DND-41 (cell line): ENCODE measurements around the gene ZBTB12.

Source experiments
- ATAC-seq: fragments of 200-7000 bp; cut with Tn5 transposase; 3 replicates; pipeline ENCODE4 v1.9.1; 2021; ENCODE audit warnings: low read depth; ENCODE audit not compliant: insufficient read depth
- DNase-seq: peaks from one replicate; pipeline ENCODE4 v3.0.0-alpha.2; 2020
- H2AFZ ChIP-seq: 2 replicates; pipeline ENCODE4 v1.6.0; 2012; ENCODE audit warnings: low read depth, low read length
- H3K27ac ChIP-seq: 2 replicates; pipeline ENCODE4 v1.5.1; 2012; ENCODE audit warnings: low read length, inconsistent platforms
- H3K27me3 ChIP-seq: fragments of 200-600 bp; sonication (generic); 2 replicates; pipeline ENCODE4 v1.6.0; 2012; ENCODE audit warnings: low read length, mild to moderate bottlenecking, inconsistent platforms; ENCODE audit not compliant: insufficient read depth, poor library complexity
- H3K36me3 ChIP-seq: 2 replicates; pipeline ENCODE4 v1.5.1; 2012; ENCODE audit warnings: low read length, inconsistent platforms; ENCODE audit not compliant: insufficient read depth
- H3K4me1 ChIP-seq: 2 replicates; pipeline ENCODE4 v1.5.1; 2012; ENCODE audit warnings: mild to moderate bottlenecking, low read length; ENCODE audit not compliant: insufficient read depth
- H3K4me2 ChIP-seq: 2 replicates; pipeline ENCODE4 v1.6.0; 2012; ENCODE audit warnings: mild to moderate bottlenecking, moderate library complexity, low read length, inconsistent platforms; ENCODE audit not compliant: insufficient read depth
- H3K4me3 ChIP-seq, 2 experiments: fragments of 200-600 bp in 1 of 2; shearing (Covaris generic) in 1 of 2; 2 replicates each; pipeline ENCODE4 v1.5.1; 2012 to 2016; ENCODE audit warnings: inconsistent platforms in 2 of 2, low read length in 2 of 2, mild to moderate bottlenecking in 2 of 2, low read depth in 1 of 2, moderate library complexity in 1 of 2
- H3K79me2 ChIP-seq: 2 replicates; pipeline ENCODE4 v1.6.0; 2012; ENCODE audit warnings: low read length, inconsistent platforms; ENCODE audit not compliant: insufficient read depth
- H3K9ac ChIP-seq: 2 replicates; pipeline ENCODE4 v1.6.0; 2012; ENCODE audit warnings: low read depth, mild to moderate bottlenecking, inconsistent platforms, low read length, moderate library complexity
- H3K9me3 ChIP-seq: 2 replicates; pipeline ENCODE4 v1.5.1; 2012; ENCODE audit warnings: low read length, moderate library complexity, mild to moderate bottlenecking, inconsistent platforms; ENCODE audit not compliant: insufficient read depth, severe bottlenecking
- H4K20me1 ChIP-seq: 2 replicates; pipeline ENCODE4 v1.6.0; 2012; ENCODE audit warnings: low read length; ENCODE audit not compliant: insufficient read depth
- EZH2 ChIP-seq: IDR thresholded peaks from 3 replicates; pipeline ENCODE4 v1.6.1; 2012; ENCODE audit warnings: borderline replicate concordance, low read depth, mild to moderate bottlenecking, moderate library complexity, low read length, inconsistent platforms; ENCODE audit not compliant: severe bottlenecking
- TF ChIP-seq, protein P1 (sequence below): IDR thresholded peaks from 2 replicates; pipeline ENCODE4 v1.5.1; 2012; ENCODE audit warnings: borderline replicate concordance, low read length, moderate library complexity, mild to moderate bottlenecking; ENCODE audit not compliant: poor library complexity, severe bottlenecking; ENCODE audit errors: extremely low read depth

ZBTB12 gene, protein sequence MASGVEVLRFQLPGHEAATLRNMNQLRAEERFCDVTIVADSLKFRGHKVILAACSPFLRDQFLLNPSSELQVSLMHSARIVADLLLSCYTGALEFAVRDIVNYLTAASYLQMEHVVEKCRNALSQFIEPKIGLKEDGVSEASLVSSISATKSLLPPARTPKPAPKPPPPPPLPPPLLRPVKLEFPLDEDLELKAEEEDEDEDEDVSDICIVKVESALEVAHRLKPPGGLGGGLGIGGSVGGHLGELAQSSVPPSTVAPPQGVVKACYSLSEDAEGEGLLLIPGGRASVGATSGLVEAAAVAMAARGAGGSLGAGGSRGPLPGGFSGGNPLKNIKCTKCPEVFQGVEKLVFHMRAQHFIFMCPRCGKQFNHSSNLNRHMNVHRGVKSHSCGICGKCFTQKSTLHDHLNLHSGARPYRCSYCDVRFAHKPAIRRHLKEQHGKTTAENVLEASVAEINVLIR

DNA sequence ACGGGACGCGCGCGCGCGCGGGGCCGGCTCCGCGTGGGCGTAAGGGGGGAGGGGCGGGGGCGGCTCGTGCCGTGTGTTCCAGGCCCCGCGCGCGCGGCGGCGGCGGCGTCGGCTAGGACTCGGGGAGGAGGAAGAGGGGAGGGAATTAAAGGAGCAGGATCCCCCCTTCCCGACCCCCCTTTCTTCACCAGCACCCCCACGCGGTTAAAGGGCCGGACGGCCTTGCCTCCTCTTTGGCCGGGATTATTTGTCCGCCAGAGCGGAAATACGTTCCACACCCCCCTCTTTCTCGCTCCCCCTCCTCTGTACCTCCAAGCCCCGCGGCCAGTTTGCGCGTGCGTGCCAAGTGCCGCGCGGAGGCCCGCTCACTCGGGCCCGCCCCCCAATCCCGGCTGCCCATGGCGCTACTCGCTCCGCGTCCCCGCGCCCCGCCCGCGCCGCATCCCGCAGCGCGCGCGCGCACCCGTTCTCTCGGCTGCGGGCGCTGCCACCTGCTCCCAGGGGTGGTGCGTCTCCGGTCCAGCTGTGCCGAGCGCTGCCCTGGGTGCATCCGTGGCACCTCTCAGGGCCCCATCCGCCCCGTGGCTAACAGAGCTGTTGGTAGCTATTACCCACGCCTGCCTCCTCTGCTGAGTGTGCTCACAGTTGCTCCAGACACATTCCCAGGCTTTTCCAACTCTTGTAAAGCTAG is at the start of gene ZBTB12:
ZBTB12 (minus strand) TSS at position 134 of the 691 bp plus-strand sequence. CDS start 781 bp downstream, outside the sequence.
- Histone ChIP-seq H3K9ac (peak within 1 kb of the TSS; percentile 73), H3K4me2 (peak within 1 kb of the TSS; percentile 92), H3K36me3 (peaks cover 8% of the 10 kb centered on the region), H3K9me3 (no peaks in the 10 kb centered on the region), H3K27ac (peak within 1 kb of the TSS; percentile 80), H4K20me1 (peaks cover 3% of the 10 kb centered on the region; the same call in 1 of the 2 replicates), H2AFZ (peak within 1 kb of the TSS; percentile 90), H3K79me2 (peaks cover 41% of the 10 kb centered on the region), H3K4me1 (peaks cover 41% of the 10 kb centered on the region), H3K27me3 (peaks cover 4% of the 10 kb centered on the region), H3K4me3 (peak within 1 kb of the TSS; percentile 43 to 74)
- TF ChIP-seq, protein P1, sequence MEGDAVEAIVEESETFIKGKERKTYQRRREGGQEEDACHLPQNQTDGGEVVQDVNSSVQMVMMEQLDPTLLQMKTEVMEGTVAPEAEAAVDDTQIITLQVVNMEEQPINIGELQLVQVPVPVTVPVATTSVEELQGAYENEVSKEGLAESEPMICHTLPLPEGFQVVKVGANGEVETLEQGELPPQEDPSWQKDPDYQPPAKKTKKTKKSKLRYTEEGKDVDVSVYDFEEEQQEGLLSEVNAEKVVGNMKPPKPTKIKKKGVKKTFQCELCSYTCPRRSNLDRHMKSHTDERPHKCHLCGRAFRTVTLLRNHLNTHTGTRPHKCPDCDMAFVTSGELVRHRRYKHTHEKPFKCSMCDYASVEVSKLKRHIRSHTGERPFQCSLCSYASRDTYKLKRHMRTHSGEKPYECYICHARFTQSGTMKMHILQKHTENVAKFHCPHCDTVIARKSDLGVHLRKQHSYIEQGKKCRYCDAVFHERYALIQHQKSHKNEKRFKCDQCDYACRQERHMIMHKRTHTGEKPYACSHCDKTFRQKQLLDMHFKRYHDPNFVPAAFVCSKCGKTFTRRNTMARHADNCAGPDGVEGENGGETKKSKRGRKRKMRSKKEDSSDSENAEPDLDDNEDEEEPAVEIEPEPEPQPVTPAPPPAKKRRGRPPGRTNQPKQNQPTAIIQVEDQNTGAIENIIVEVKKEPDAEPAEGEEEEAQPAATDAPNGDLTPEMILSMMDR, result no peak
- no peak for TF ChIP-seq EZH2
- peak; percentile 93 for DNase-seq
- peak; percentile 74 for ATAC-seq

DNA sequence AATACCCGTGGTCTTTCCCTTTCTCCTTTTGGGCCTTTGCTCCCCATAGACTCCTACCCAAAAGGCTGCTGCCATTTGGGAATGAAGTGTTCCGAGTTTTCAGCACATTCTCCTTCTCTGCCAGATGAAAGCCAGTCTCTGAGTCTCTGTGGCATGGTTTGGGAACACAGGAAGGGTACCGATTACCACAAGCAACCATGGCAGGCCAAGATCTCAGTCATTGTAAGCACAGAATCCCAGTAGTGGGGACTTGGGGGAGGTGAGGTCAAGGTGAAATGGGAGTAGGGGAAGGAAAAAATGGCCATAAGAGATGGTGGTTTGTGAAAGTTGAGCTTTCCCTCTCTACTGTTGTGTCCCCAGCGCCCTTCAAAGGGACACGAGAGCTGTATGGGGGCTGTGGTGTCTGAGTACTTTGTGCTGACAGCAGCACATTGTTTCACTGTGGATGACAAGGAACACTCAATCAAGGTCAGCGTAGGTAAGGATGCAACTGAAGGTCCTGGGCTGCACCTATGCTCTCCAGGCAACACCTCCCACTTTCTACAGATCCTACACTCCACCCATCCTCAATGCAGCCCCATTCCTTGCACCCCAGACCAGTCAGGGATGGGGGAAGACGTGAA is 48.2 kb upstream of the ZBTB12 start:
- ATAC-seq (no peak), DNase-seq (no peak)
- no peak overlapping the region for H3K4me2 ChIP-seq
- no peaks in the 10 kb centered on the region for H3K9me3 ChIP-seq
- H2AFZ ChIP-seq, result no peak overlapping the region
- H3K4me3 ChIP-seq, result no peak overlapping the region
- peaks cover 36% of the 10 kb centered on the region for H3K36me3 ChIP-seq
- H3K79me2 ChIP-seq, result no peaks in the 10 kb centered on the region
- no peak overlapping the region for H3K27ac ChIP-seq
- TF ChIP-seq EZH2, result no peak
- TF ChIP-seq, protein P1, result no peak
- no peak overlapping the region for H3K9ac ChIP-seq
- H4K20me1 ChIP-seq, result no peaks in the 10 kb centered on the region; the same call in 1 of the 2 replicates
- H3K4me1 ChIP-seq, result no peaks in the 10 kb centered on the region
- no peaks in the 10 kb centered on the region for H3K27me3 ChIP-seq

DNA sequence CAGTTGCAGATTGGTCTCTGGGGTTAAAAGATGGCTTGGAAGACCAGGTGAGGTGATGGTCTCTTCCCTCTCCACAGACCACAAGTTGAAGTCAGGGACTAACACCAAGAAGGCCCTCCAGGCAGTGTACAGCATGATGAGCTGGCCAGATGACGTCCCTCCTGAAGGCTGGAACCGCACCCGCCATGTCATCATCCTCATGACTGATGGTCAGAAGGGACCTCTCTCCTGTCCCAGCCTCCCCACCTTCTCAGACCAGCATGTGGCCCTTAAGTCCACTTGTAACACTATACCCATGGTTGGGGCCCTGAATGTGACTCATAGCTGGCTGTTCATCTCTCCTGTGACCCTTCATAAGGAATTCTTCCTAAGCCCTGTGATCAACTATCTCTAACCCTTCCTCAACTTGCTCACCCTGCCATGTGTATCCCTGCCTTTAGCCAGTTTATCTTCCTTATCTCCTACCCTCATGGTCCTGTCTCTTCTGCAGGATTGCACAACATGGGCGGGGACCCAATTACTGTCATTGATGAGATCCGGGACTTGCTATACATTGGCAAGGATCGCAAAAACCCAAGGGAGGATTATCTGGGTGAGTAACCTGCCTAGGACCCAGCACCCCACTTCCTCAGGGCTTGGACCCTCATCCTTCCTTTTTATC is 47.0 kb upstream of the ZBTB12 start:
- Histone ChIP-seq H3K9me3 (no peaks in the 10 kb centered on the region), H3K27ac (no peak overlapping the region), H3K4me3 (no peak overlapping the region), H2AFZ (no peak overlapping the region), H3K4me2 (no peak overlapping the region), H3K9ac (no peak overlapping the region), H3K79me2 (no peaks in the 10 kb centered on the region), H3K36me3 (peaks cover 25% of the 10 kb centered on the region), H4K20me1 (no peaks in the 10 kb centered on the region; the same call in 1 of the 2 replicates), H3K4me1 (no peaks in the 10 kb centered on the region), H3K27me3 (peaks cover 2% of the 10 kb centered on the region)
- no peak for DNase-seq
- TF ChIP-seq, protein P1, result no peak
- TF ChIP-seq EZH2, result no peak
- 0 out of 3 replicates have a peak, but pooled peaks have one; percentile 7 for ATAC-seq
